Measurements from ENCODE around the gene MARCHF3. TPM values are rescaled to one million over a fixed set of nuclear protein-coding genes. Genes with fewer than 3 reads are reported as not detected.
"Not testable (repeated sequence)": the region's sequence is repeated elsewhere in the genome, so short reads cannot be mapped to it uniquely, and the experiment has no call there.

Gene MARCHF3
- polyA plus RNA-seq, 2 of the 4 experiments (the other 2 are of a cell fraction), result 0.39 to 0.68 TPM

GRCh38 chr5:127023552-127024191 is 6.7 kb downstream of the MARCHF3 start:
- H3K4me3 ChIP-seq; POLR2A ChIA-PET; ATAC-seq; H3K4me2 ChIP-seq; H3K9me3 ChIP-seq; H3K4me1 ChIP-seq; H3K27ac ChIP-seq; DNase-seq (ENCODE audit: low read depth in 1 of 2, low spot score in 1 of 2); CTCF ChIA-PET; FAIRE-seq: not testable (repeated sequence)
- peak; percentile 19; the same call in 1 of the 2 replicates for TF ChIP-seq ZC3H11A (IDR thresholded peaks at IDR 0.05)
- 73% methylated on average over 7 of the region's 7 CpGs for WGBS (ENCODE audit: missing lambda C conversion rate)

- H3K4me2 ChIP-seq, result no peak overlapping the region
- no peaks in the 10 kb centered on the region for H3K4me1 ChIP-seq
- TF ChIP-seq SREBF2 (IDR thresholded peaks at IDR 0.05), result no peak
- no peak for TF ChIP-seq ZC3H11A (IDR thresholded peaks at IDR 0.05)
- TF ChIP-seq, protein P1, sequence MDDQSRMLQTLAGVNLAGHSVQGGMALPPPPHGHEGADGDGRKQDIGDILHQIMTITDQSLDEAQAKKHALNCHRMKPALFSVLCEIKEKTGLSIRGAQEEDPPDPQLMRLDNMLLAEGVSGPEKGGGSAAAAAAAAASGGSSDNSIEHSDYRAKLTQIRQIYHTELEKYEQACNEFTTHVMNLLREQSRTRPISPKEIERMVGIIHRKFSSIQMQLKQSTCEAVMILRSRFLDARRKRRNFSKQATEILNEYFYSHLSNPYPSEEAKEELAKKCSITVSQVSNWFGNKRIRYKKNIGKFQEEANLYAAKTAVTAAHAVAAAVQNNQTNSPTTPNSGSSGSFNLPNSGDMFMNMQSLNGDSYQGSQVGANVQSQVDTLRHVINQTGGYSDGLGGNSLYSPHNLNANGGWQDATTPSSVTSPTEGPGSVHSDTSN (IDR thresholded peaks at IDR 0.05), result no peak
- no peak for TF ChIP-seq PHF8 (IDR thresholded peaks at IDR 0.05; ENCODE audit: borderline replicate concordance, low read depth)
- TF ChIP-seq ZNF302 (CRISPR knock-in tag; IDR thresholded peaks at IDR 0.05), result no peak
- no peak for TF ChIP-seq BHLHE40 (IDR thresholded peaks at IDR 0.05; ENCODE audit: low read depth, low read length)
- no peak for TF ChIP-seq HES2 (IDR thresholded peaks at IDR 0.05)
- TF ChIP-seq KDM5A (IDR thresholded peaks at IDR 0.05), result no peak
- no peak for TF ChIP-seq E2F6 (IDR thresholded peaks at IDR 0.05; ENCODE audit: borderline replicate concordance, low read depth)
- TF ChIP-seq NFE2L2 (conservative IDR thresholded peaks at IDR 0.05; ENCODE audit: low read length), result no peak
- TF ChIP-seq CBX2 (IDR thresholded peaks at IDR 0.05; ENCODE audit: borderline replicate concordance, low read depth), result no peak
- TF ChIP-seq CHD2 (IDR thresholded peaks at IDR 0.05; ENCODE audit: low read length, partially characterized antibody), result no peak
- no peak for TF ChIP-seq ZFP36 (IDR thresholded peaks at IDR 0.05; ENCODE audit: borderline replicate concordance, partially characterized antibody)
- no peak for TF ChIP-seq HOXB13 (CRISPR knock-in tag; IDR thresholded peaks at IDR 0.05; ENCODE audit: low read depth)
- TF ChIP-seq POLR2A (IDR thresholded peaks at IDR 0.05; ENCODE audit: low read length), result no peak
- no peak for TF ChIP-seq CHD4 (IDR thresholded peaks at IDR 0.05; ENCODE audit: borderline replicate concordance)
- no peak for ATAC-seq
- WGBS (ENCODE audit: missing lambda C conversion rate), result 44% methylated on average over 3 of the region's 3 CpGs
- no peaks in the 10 kb centered on the region for H3K9me3 ChIP-seq
- H3K27ac ChIP-seq, result no peak overlapping the region
- FAIRE-seq, result no peak
- H3K4me3 ChIP-seq, result no peak overlapping the region
- DNase-seq (ENCODE audit: low read depth in 1 of 2, low spot score in 1 of 2), result no peak
- ChIA-PET POLR2A (no interaction called here), CTCF (no interaction called here)
These were observed 7.5 kb downstream of the MARCHF3 start for GRCh38 chr5:127022846-127023245.

GRCh38 chr5:127019928-127020327 is 10.4 kb downstream of the MARCHF3 start:
- FAIRE-seq (no peak), DNase-seq (ENCODE audit: low read depth in 1 of 2, low spot score in 1 of 2) (no peak), ATAC-seq (no peak)
- Histone ChIP-seq H3K9me3 (no peaks in the 10 kb centered on the region), H3K4me3 (no peak overlapping the region), H3K4me2 (no peak overlapping the region), H3K27ac (no peak overlapping the region), H3K4me1 (no peaks in the 10 kb centered on the region)
- CTCF ChIA-PET, result interaction anchor here (0.6 kb wide), 1 partner anchor 408 kb away, joined by 3 read pairs; no protein-coding TSS in a partner anchor
- TF ChIP-seq SMC3 (IDR thresholded peaks at IDR 0.05) (no peak), ATOH8 (CRISPR knock-in tag; IDR thresholded peaks at IDR 0.05; ENCODE audit: low read depth) (no peak), HOXB13 (CRISPR knock-in tag; IDR thresholded peaks at IDR 0.05; ENCODE audit: low read depth) (no peak), NR3C1 (IDR thresholded peaks at IDR 0.05) (no peak), JUNB (IDR thresholded peaks at IDR 0.05) (no peak), ZSCAN20 (CRISPR knock-in tag; IDR thresholded peaks at IDR 0.05) (no peak), HDAC2 (IDR thresholded peaks at IDR 0.05) (no peak), NFE2L2 (conservative IDR thresholded peaks at IDR 0.05; ENCODE audit: low read length) (no peak), EHF (CRISPR knock-in tag; IDR thresholded peaks at IDR 0.05) (no peak), CHD4 (IDR thresholded peaks at IDR 0.05; ENCODE audit: borderline replicate concordance) (no peak), FOSB (CRISPR knock-in tag; IDR thresholded peaks at IDR 0.05) (no peak), EHMT2 (IDR thresholded peaks at IDR 0.05; ENCODE audit: low read depth) (no peak), BCL3 (IDR thresholded peaks at IDR 0.05) (no peak), MAZ (IDR thresholded peaks at IDR 0.05; ENCODE audit: borderline replicate concordance, low read depth, low read length) (no peak), TFCP2L1 (CRISPR knock-in tag; IDR thresholded peaks at IDR 0.05) (no peak)
- WGBS (ENCODE audit: missing lambda C conversion rate), result 29% methylated on average over 1 of the region's 1 CpG
- POLR2A ChIA-PET, result no interaction called here

DNA sequence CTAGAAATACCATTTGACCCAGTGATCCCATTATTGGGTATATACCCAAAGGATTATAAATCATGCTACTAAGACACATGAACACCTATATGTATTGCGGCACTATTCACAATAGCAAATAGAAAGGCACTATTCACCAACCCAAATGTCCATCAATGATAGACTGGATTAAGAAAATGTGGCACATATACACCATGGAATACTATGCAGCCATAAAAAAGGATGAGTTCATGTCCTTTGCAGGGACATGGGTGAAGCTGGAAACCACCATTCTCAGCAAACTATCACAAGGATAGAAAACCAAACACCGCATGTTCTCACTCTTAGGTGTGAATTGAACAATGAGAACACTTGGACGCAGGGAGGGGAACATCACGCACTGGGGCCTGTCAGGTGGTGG is 13.6 kb downstream of the MARCHF3 start:
- H3K4me2 ChIP-seq; ATAC-seq; H3K4me1 ChIP-seq; POLR2A ChIA-PET; H3K9me3 ChIP-seq; H3K4me3 ChIP-seq; FAIRE-seq; H3K27ac ChIP-seq; CTCF ChIA-PET; DNase-seq (ENCODE audit: low read depth in 1 of 2, low spot score in 1 of 2): not testable (repeated sequence)
- 92% methylated on average over 4 of the region's 4 CpGs for WGBS (ENCODE audit: missing lambda C conversion rate)

Measured in A549 (cell line).